T-cell (primary cell): Measurements from ENCODE around the gene RHOH. TPM values are rescaled to one million over a fixed set of nuclear protein-coding genes. Genes with fewer than 3 reads are reported as not detected.

ENCODE experiments used
- ATAC-seq, 4 experiments: fragments of 200-7000 bp in 3 of 4; fragments of 150-1000 bp in 1 of 4; cut with Tn5 transposase; replicated peaks in 1 of 4; 1 replicate in 3 of 4; 2 replicates in 1 of 4; pipeline ENCODE4 v1.10.0; 2021; ENCODE audit warnings: moderate library complexity in 3 of 4, mild to moderate bottlenecking in 2 of 4, moderate number of reproducible peaks in 1 of 4
- CTCF ChIA-PET, 2 donors: fragments of 300-600 bp; sonication (Branson Sonifier 250); formaldehyde crosslinking; loops; one replicate each; lab custom pipeline; 2022; ENCODE audit warnings: antibody characterized with exemption in 2 of 2; lab: Charles Lee
- POLR2A ChIA-PET, 2 donors: fragments of 300-600 bp; sonication (Branson Sonifier 250); formaldehyde crosslinking; loops; one replicate each; lab custom pipeline; 2022; ENCODE audit warnings: antibody characterized with exemption in 2 of 2; lab: Charles Lee
- DNase-seq, 35 experiments: peaks; one replicate each; pipeline versions ENCODE4 v3.0.0 to v3.0.0-alpha.2; 2013 to 2023
- H3K27ac ChIP-seq: one replicate; pipeline ENCODE4 v1.5.1; 2013; ENCODE audit warnings: low read length
- H3K27me3 ChIP-seq, 2 experiments: replicated peaks in 1 of 2; 1 replicate in 1 of 2; 2 replicates in 1 of 2; pipeline versions ENCODE4 v1.6.1 to v1.7.0; 2013; ENCODE audit warnings: low read length in 1 of 2, mixed read lengths in 1 of 2; ENCODE audit not compliant: control insufficient read depth in 2 of 2, insufficient read depth in 2 of 2; ENCODE audit errors: extremely low read depth in 1 of 2
- H3K36me3 ChIP-seq, 2 donors: 1 replicate in 1 of 2; 2 replicates in 1 of 2; pipeline versions ENCODE4 v1.6.1 to v1.7.0; 2013; ENCODE audit warnings: low read length in 1 of 2; ENCODE audit not compliant: control insufficient read depth in 2 of 2, insufficient read depth in 1 of 2; ENCODE audit errors: extremely low read depth in 1 of 2
- H3K4me1 ChIP-seq, 2 experiments: 1 replicate in 1 of 2; 2 replicates in 1 of 2; pipeline versions ENCODE4 v1.6.1 to v1.7.0; 2013; ENCODE audit warnings: low read length in 2 of 2, mixed read lengths in 1 of 2; ENCODE audit not compliant: insufficient read depth in 2 of 2, control insufficient read depth in 1 of 2; ENCODE audit errors: extremely low read depth in 1 of 2
- H3K4me3 ChIP-seq, 2 donors: 1 replicate in 1 of 2; 2 replicates in 1 of 2; pipeline versions ENCODE4 v1.5.1 to v1.7.0; 2013; ENCODE audit warnings: mild to moderate bottlenecking in 2 of 2, low read length in 1 of 2, moderate library complexity in 1 of 2; ENCODE audit not compliant: control insufficient read depth in 1 of 2; ENCODE audit errors: extremely low read depth in 1 of 2
- H3K9me3 ChIP-seq: 2 replicates; pipeline ENCODE4 v1.7.0; 2013
- H3K27ac Mint-ChIP-seq, 2 donors: one replicate each; pipeline ENCODE4 v1.8.0; 2020 to 2021; ENCODE audit warnings: mild to moderate bottlenecking in 2 of 2, mixed read lengths in 2 of 2
- H3K27me3 Mint-ChIP-seq, 2 donors: one replicate each; pipeline ENCODE4 v1.8.0; 2021 to 2022; ENCODE audit warnings: mixed read lengths in 2 of 2
- H3K36me3 Mint-ChIP-seq: one replicate; pipeline ENCODE4 v1.8.0; 2021; ENCODE audit warnings: mixed read lengths
- H3K4me1 Mint-ChIP-seq, 3 donors: one replicate each; pipeline ENCODE4 v1.8.0; 2020 to 2022; ENCODE audit warnings: mixed read lengths in 3 of 3, mild to moderate bottlenecking in 1 of 3
- H3K4me3 Mint-ChIP-seq, 3 donors: one replicate each; pipeline ENCODE4 v1.8.0; 2020 to 2022; ENCODE audit warnings: mild to moderate bottlenecking in 3 of 3, mixed read lengths in 3 of 3, moderate library complexity in 3 of 3
- H3K9me3 Mint-ChIP-seq, 3 donors: one replicate each; pipeline ENCODE4 v1.8.0; 2020 to 2022; ENCODE audit warnings: mixed read lengths in 3 of 3
- WGBS: methylation state at CpG from one replicate; pipeline ENCODE4 v1.1.5; 2013; ENCODE audit warnings: missing lambda C conversion rate; ENCODE audit not compliant: insufficient coverage; 5-methylcytosine and 5-hydroxymethylcytosine counted together
- total RNA-seq, 35 experiments: library from RNA in 6 of 35; stranded (reverse) in 6 of 35; fragments of 120-200 nt in 1 of 35; gene quantifications; one replicate each; pipeline versions ENCODE4 v1.2.1 to v1.2.4 and lab custom pipeline; 2013 to 2026

RHOH gene
- total RNA-seq, 5 donors from 2014 or later (not counting 1 experiment from before 2014, with no cell fraction given): 174 to 436 (median 216) TPM

- H3K27ac Mint-ChIP-seq: peak overlapping the region; percentile 97 to 99
- H3K4me1 Mint-ChIP-seq: peaks cover 91 to 94% (median 91%) of the 10 kb centered on the region in 3 donors
- no peaks in the 10 kb centered on the region for H3K9me3 ChIP-seq
- peak overlapping the region; percentile 68 to 83 (median 76) for H3K4me3 Mint-ChIP-seq
- DNase-seq (peak in 1 of 35 experiments; percentile 52), ATAC-seq (no peak)
- H3K36me3 Mint-ChIP-seq: peaks cover 56% of the 10 kb centered on the region
- no peaks in the 10 kb centered on the region for H3K27me3 ChIP-seq
- ChIA-PET CTCF (interaction anchor here (0.7 to 1.8 kb wide), 11 partner anchors 9 to 88 kb away, joined by 3 to 7 read pairs (median 4); no protein-coding TSS in a partner anchor), POLR2A (interaction anchor here (0.5 to 2.9 kb wide), 9 partner anchors 9 to 910 kb away, joined by 3 to 14 read pairs (median 8); partner anchors contain the start of genes LIAS (in 1 of the 2) and RPL9 (in 1 of the 2))
- 19% methylated on average over 3 of the region's 10 CpGs for WGBS
- H3K9me3 Mint-ChIP-seq: peaks cover 0 to 5% (median 4%) of the 10 kb centered on the region in 3 donors
- peak overlapping the region; percentile 15 to 19 for H3K4me3 ChIP-seq
- peak overlapping the region; percentile 87 for H3K27ac ChIP-seq
- H3K27me3 Mint-ChIP-seq: no peaks in the 10 kb centered on the region
- H3K4me1 ChIP-seq: peaks cover 76 to 90% of the 10 kb centered on the region in 2 experiments
- H3K36me3 ChIP-seq: peaks cover 4 to 36% of the 10 kb centered on the region in 2 donors
These were observed 31.9 kb downstream of the RHOH start for GRCh38 chr4:40228497-40229365.

GRCh38 chr4:40231316-40231863 is 34.6 kb downstream of the RHOH start:
- ChIA-PET CTCF (interaction anchor here (0.6 to 2.8 kb wide), 28 partner anchors 8 to 244 kb away, joined by 3 to 21 read pairs (median 5); no protein-coding TSS in a partner anchor), POLR2A (interaction anchor here (0.5 to 2.3 kb wide), 21 partner anchors 8 to 616 kb away, joined by 3 to 19 read pairs (median 7); partner anchors contain the start of gene RHOH (in 1 of the 2))
- Histone ChIP-seq H3K9me3 (no peaks in the 10 kb centered on the region), H3K27ac (peak overlapping the region; percentile 87), H3K4me1 (peaks cover 77 to 91% of the 10 kb centered on the region in 2 experiments), H3K27me3 (no peaks in the 10 kb centered on the region), H3K36me3 (peaks cover 4 to 42% of the 10 kb centered on the region in 2 donors), H3K4me3 (peak overlapping the region; percentile 21 to 41)
- H3K27me3 Mint-ChIP-seq: no peaks in the 10 kb centered on the region
- H3K4me1 Mint-ChIP-seq: peaks cover 86 to 91% (median 90%) of the 10 kb centered on the region in 3 donors
- H3K9me3 Mint-ChIP-seq: peaks cover 0 to 5% (median 4%) of the 10 kb centered on the region in 3 donors
- peak overlapping the region; percentile 72 to 83 (median 76) for H3K4me3 Mint-ChIP-seq
- WGBS: 63% methylated on average over 6 of the region's 8 CpGs
- no peak for DNase-seq
- peak overlapping the region; percentile 97 to 99 for H3K27ac Mint-ChIP-seq
- peaks cover 55% of the 10 kb centered on the region for H3K36me3 Mint-ChIP-seq
- ATAC-seq: peak in 2 of 4 experiments; percentile 10 to 14

DNA sequence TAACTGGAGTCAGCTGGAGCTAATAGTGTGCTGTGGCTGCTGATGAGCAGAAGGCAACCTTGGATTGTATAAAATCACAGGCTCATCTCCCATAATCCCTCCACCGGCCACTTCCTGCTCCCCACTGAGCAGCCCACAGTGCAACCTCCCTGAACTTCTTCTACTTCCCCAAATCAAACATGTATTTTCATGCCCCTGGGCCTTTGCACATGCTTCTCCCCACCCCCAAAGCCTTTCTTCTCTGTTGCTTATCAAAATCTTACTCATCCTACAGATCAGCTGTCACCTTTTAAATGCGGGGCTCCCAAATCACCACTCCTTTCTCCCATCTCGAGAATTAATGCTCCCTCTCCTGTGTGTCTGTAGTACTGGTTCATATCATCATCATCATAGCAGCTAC is 35.8 kb downstream of the RHOH start:
- H3K36me3 Mint-ChIP-seq: peaks cover 53% of the 10 kb centered on the region
- peaks cover 86 to 91% (median 90%) of the 10 kb centered on the region in 3 donors for H3K4me1 Mint-ChIP-seq
- Histone ChIP-seq H3K4me3 (no peak overlapping the region), H3K36me3 (peaks cover 4 to 44% of the 10 kb centered on the region in 2 donors), H3K27ac (peak overlapping the region; percentile 87), H3K27me3 (no peaks in the 10 kb centered on the region), H3K4me1 (peaks cover 68 to 92% of the 10 kb centered on the region in 2 experiments), H3K9me3 (no peaks in the 10 kb centered on the region)
- ATAC-seq (no peak), DNase-seq (no peak)
- no peaks in the 10 kb centered on the region for H3K27me3 Mint-ChIP-seq
- ChIA-PET CTCF (interaction anchor here (0.7 to 1.4 kb wide), 3 partner anchors 42 to 77 kb away, joined by 3 to 4 read pairs (median 4); no protein-coding TSS in a partner anchor), POLR2A (interaction anchor here (0.5 to 0.9 kb wide), 3 partner anchors 17 to 71 kb away, joined by 3 to 5 read pairs (median 4); no protein-coding TSS in a partner anchor)
- H3K27ac Mint-ChIP-seq: peak overlapping the region; percentile 97 to 99
- H3K4me3 Mint-ChIP-seq: peak overlapping the region; percentile 6 to 83 (median 18)
- H3K9me3 Mint-ChIP-seq: peaks cover 0 to 5% (median 4%) of the 10 kb centered on the region in 3 donors
- WGBS: 39% methylated on average over 3 of the region's 3 CpGs

DNA sequence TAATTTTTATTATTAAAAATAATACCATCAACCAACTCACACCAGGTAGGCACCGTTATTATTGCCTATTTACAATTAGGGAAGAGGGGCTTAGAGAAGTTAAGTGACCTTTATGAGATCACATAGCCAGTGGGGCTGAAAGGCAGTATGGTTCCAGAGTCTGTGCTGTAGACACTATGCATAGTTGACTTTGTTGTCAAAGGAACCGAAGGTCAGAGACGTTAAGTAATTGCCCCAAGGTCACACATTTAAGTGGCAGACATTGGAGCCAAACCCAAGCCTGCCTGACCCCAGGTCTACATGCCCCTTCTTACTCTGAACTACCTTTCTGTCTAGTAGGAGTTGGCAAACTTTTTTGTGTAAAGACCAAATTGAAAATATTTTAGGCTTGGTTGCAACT is 36.4 kb downstream of the RHOH start:
- Histone ChIP-seq H3K27ac (peak overlapping the region; percentile 87), H3K4me1 (peaks cover 67 to 98% of the 10 kb centered on the region in 2 experiments), H3K9me3 (no peaks in the 10 kb centered on the region), H3K36me3 (peaks cover 4 to 49% of the 10 kb centered on the region in 2 donors), H3K27me3 (no peaks in the 10 kb centered on the region), H3K4me3 (no peak overlapping the region)
- POLR2A ChIA-PET: interaction anchor here in 1 of 2 donors (0.6 kb wide), 2 partner anchors 24 to 43 kb away, joined by 3 read pairs; no protein-coding TSS in a partner anchor
- ATAC-seq: no peak
- DNase-seq: no peak
- CTCF ChIA-PET: no interaction called here
- H3K27me3 Mint-ChIP-seq: no peaks in the 10 kb centered on the region
- peaks cover 57% of the 10 kb centered on the region for H3K36me3 Mint-ChIP-seq
- H3K9me3 Mint-ChIP-seq: peaks cover 0 to 5% (median 4%) of the 10 kb centered on the region in 3 donors
- peak overlapping the region; percentile 66 to 72 for H3K27ac Mint-ChIP-seq
- H3K4me1 Mint-ChIP-seq: peaks cover 89 to 93% (median 90%) of the 10 kb centered on the region in 3 donors
- 100% methylated on average over 1 of the region's 3 CpGs for WGBS
- peak overlapping the region in 1 of 3 donors; percentile 83 for H3K4me3 Mint-ChIP-seq

GRCh38 chr4:40234519-40235039 is 37.7 kb downstream of the RHOH start:
- no peaks in the 10 kb centered on the region for H3K9me3 ChIP-seq
- Mint-ChIP-seq H3K9me3 (peaks cover 0 to 5% (median 4%) of the 10 kb centered on the region in 3 donors), H3K4me1 (peaks cover 88 to 94% (median 90%) of the 10 kb centered on the region in 3 donors), H3K27ac (peak overlapping the region; percentile 93 to 95), H3K4me3 (peak overlapping the region; percentile 50 to 67 (median 55)), H3K36me3 (peaks cover 57% of the 10 kb centered on the region), H3K27me3 (no peaks in the 10 kb centered on the region)
- no peaks in the 10 kb centered on the region for H3K27me3 ChIP-seq
- ATAC-seq: no peak
- peaks cover 67 to 98% of the 10 kb centered on the region in 2 experiments for H3K4me1 ChIP-seq
- H3K4me3 ChIP-seq: peak overlapping the region in 1 of 2 donors; percentile 36
- ChIA-PET CTCF (interaction anchor here (0.7 to 1.8 kb wide), 5 partner anchors 8 to 82 kb away, joined by 3 to 6 read pairs (median 4); no protein-coding TSS in a partner anchor), POLR2A (interaction anchor here (0.6 to 1.6 kb wide), 5 partner anchors 13 to 1611 kb away, joined by 3 to 11 read pairs (median 6); no protein-coding TSS in a partner anchor)
- no peak for DNase-seq
- WGBS: 74% methylated on average over 3 of the region's 3 CpGs
- H3K36me3 ChIP-seq: peaks cover 4 to 50% of the 10 kb centered on the region in 2 donors
- peak overlapping the region; percentile 87 for H3K27ac ChIP-seq
